HL-60 (cell line): ENCODE results near the gene GNAI1.

Source experiments
- DNase-seq, 2 experiments: peaks; one replicate each; pipeline ENCODE4 v3.0.0-alpha.2; 2010 to 2020; ENCODE audit warnings: low read depth in 1 of 2, low spot score in 1 of 2
- H3K27ac ChIP-seq: fragments of 250-450 bp; sonication (Bioruptor Pico); replicated peaks from 2 replicates; pipeline ENCODE4 v1.5.1; 2020; ENCODE audit warnings: mild to moderate bottlenecking, moderate library complexity
- H3K27me3 ChIP-seq: fragments of 250-450 bp; sonication (Bioruptor Pico); 2 replicates; pipeline ENCODE4 v1.5.1; 2021; ENCODE audit warnings: mild to moderate bottlenecking, moderate library complexity; ENCODE audit not compliant: insufficient read depth, poor library complexity, severe bottlenecking
- H3K4me3 ChIP-seq: replicated peaks from 2 replicates; pipeline ENCODE4 v1.5.1; 2011; ENCODE audit warnings: mild to moderate bottlenecking, control low read depth, low read length; ENCODE audit not compliant: insufficient read depth
- GABPA ChIP-seq: IDR thresholded peaks from 2 replicates; pipeline ENCODE4 v1.6.1; 2012; ENCODE audit warnings: low read depth
- POLR2AphosphoS5 ChIP-seq: IDR thresholded peaks from 2 replicates; pipeline ENCODE4 v1.6.1; 2012; ENCODE audit warnings: low read depth
- SPI1 ChIP-seq: IDR thresholded peaks from 2 replicates; pipeline ENCODE4 v1.6.1; 2012; ENCODE audit warnings: low read depth, mild to moderate bottlenecking, borderline replicate concordance
- TF ChIP-seq, protein P1 (sequence below): IDR thresholded peaks from one replicate; pipeline ENCODE4 v1.5.1; 2011; ENCODE audit warnings: low read length, control low read depth, inconsistent platforms; ENCODE audit not compliant: insufficient read depth
- TF ChIP-seq, protein P2 (sequence below): IDR thresholded peaks from 2 replicates; pipeline ENCODE4 v1.6.1; 2012; ENCODE audit warnings: low read depth; ENCODE audit not compliant: insufficient replicate concordance

The GNAI1 gene

DNA sequence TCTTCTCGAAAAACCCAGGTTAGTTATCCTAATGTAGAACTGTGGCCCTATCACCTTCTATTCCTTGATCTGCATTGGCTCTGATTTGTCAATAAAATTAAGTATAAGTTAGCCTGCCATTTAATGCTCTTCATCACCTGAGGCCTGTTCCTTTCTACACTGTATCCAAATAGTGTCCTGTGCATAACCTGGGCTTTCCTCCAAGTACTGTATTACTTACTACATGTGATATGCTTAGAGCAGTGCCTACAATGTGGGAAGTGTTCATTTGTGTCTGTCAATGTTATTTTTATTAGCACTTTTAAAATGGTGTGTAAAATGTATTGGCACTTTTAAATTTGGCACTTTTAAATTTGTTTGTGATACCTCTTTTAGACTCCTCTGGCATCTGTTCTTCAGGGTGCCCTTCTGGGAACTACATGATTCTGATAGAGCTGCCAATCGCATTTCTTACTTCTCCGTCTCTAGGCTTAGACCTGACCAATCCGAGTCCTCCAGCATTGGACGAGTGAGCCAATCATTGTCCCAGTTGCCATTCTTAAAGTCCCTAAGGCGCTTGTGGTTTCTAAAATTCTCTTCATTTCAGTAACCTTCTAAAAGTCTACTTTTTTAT is 85.5 kb downstream of the GNAI1 start:
- TF ChIP-seq, protein P1, sequence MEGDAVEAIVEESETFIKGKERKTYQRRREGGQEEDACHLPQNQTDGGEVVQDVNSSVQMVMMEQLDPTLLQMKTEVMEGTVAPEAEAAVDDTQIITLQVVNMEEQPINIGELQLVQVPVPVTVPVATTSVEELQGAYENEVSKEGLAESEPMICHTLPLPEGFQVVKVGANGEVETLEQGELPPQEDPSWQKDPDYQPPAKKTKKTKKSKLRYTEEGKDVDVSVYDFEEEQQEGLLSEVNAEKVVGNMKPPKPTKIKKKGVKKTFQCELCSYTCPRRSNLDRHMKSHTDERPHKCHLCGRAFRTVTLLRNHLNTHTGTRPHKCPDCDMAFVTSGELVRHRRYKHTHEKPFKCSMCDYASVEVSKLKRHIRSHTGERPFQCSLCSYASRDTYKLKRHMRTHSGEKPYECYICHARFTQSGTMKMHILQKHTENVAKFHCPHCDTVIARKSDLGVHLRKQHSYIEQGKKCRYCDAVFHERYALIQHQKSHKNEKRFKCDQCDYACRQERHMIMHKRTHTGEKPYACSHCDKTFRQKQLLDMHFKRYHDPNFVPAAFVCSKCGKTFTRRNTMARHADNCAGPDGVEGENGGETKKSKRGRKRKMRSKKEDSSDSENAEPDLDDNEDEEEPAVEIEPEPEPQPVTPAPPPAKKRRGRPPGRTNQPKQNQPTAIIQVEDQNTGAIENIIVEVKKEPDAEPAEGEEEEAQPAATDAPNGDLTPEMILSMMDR: no peak
- TF ChIP-seq GABPA: no peak
- Histone ChIP-seq H3K27ac (no peak overlapping the region), H3K4me3 (no peak overlapping the region), H3K27me3 (no peaks in the 10 kb centered on the region)
- no peak for DNase-seq

DNA sequence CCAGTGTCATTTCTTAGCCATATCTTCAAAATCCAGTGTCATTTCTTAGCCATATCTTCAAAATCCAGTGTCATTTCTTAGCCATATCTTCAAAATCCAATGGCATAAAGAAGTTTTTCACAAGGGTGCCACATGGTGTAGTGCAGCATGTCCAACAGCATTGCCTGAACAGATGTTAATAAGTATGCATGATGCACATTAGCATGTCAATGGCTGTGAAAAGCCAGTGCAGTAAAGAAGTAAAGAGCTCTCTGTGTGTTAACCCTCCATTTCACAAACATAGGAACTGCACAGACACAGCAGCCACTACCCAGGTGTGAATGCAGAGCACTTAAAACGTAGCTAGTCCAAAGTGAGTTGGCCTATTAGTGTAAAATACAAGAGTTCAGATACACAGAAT is 89.8 kb downstream of the GNAI1 start:
- no peaks in the 10 kb centered on the region for H3K27me3 ChIP-seq
- no peak for TF ChIP-seq GABPA
- no peak overlapping the region for H3K27ac ChIP-seq
- no peak overlapping the region for H3K4me3 ChIP-seq
- DNase-seq: no peak

DNA sequence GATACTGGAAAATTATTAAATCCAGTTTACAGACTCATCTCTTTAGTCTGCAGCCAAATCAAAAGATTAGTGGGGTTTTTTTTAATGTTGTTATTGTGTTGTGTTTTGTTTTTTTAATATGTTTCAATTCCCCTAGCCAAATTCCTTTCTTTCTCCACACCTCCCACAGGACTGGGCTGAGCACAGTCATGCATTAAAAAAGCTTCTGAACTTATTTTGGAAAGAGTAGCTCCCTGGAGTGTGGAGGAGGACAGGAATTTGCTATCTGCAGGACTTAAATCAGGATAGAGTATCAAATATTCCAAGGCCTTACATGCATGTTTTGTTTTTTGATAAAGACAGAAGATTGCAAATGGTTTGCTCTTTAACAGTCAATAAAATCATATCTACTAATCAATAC is 90.7 kb downstream of the GNAI1 start:
- DNase-seq: no peak
- TF ChIP-seq GABPA (no peak), POLR2AphosphoS5 (no peak), SPI1 (no peak)
- TF ChIP-seq, protein P2, sequence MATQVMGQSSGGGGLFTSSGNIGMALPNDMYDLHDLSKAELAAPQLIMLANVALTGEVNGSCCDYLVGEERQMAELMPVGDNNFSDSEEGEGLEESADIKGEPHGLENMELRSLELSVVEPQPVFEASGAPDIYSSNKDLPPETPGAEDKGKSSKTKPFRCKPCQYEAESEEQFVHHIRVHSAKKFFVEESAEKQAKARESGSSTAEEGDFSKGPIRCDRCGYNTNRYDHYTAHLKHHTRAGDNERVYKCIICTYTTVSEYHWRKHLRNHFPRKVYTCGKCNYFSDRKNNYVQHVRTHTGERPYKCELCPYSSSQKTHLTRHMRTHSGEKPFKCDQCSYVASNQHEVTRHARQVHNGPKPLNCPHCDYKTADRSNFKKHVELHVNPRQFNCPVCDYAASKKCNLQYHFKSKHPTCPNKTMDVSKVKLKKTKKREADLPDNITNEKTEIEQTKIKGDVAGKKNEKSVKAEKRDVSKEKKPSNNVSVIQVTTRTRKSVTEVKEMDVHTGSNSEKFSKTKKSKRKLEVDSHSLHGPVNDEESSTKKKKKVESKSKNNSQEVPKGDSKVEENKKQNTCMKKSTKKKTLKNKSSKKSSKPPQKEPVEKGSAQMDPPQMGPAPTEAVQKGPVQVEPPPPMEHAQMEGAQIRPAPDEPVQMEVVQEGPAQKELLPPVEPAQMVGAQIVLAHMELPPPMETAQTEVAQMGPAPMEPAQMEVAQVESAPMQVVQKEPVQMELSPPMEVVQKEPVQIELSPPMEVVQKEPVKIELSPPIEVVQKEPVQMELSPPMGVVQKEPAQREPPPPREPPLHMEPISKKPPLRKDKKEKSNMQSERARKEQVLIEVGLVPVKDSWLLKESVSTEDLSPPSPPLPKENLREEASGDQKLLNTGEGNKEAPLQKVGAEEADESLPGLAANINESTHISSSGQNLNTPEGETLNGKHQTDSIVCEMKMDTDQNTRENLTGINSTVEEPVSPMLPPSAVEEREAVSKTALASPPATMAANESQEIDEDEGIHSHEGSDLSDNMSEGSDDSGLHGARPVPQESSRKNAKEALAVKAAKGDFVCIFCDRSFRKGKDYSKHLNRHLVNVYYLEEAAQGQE: no peak
- TF ChIP-seq, protein P1: no peak
- H3K4me3 ChIP-seq: no peak overlapping the region
- no peaks in the 10 kb centered on the region for H3K27me3 ChIP-seq
- no peak overlapping the region for H3K27ac ChIP-seq

DNA sequence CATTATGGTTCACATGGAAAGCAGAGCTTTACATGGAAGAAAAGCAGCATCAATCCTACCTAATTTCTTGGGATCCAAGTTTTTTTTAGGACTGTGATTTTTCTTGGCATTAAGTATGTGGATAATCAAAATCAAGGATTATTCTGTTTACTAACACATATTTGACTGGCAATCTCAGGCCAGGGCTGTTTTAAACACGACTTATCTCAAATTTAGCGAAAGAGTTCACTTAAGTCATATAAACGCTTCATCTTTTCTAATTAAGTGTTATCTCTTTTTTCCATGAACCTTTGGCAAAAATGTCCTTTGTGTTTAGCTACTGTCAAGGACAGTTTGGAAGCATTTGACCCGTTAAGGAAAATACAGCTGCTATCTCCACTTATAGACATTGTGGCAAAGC is 92.0 kb downstream of the GNAI1 start:
- TF ChIP-seq, protein P1: no peak
- no peak for TF ChIP-seq GABPA
- TF ChIP-seq POLR2AphosphoS5: no peak
- no peak for TF ChIP-seq SPI1
- TF ChIP-seq, protein P2: no peak
- no peak overlapping the region for H3K27ac ChIP-seq
- H3K4me3 ChIP-seq: no peak overlapping the region
- DNase-seq: no peak
- no peaks in the 10 kb centered on the region for H3K27me3 ChIP-seq
